HEK293T (cell line): ENCODE data around the gene SLC30A5.

Source experiments
- ARNT ChIP-seq: fragments of 450-650 bp; IDR thresholded peaks from 2 replicates; pipeline ENCODE4 v1.6.1; 2017; ENCODE audit warnings: mild to moderate bottlenecking
- ELF4 ChIP-seq: fragments of 450-650 bp; IDR thresholded peaks from 2 replicates; pipeline ENCODE4 v1.6.1; 2017; ENCODE audit warnings: antibody characterized with exemption
- NFRKB ChIP-seq: fragments of 450-650 bp; IDR thresholded peaks from 2 replicates; pipeline ENCODE4 v1.6.1; 2016; ENCODE audit warnings: mild to moderate bottlenecking, moderate library complexity
- SUZ12 ChIP-seq: fragments of 450-650 bp; IDR thresholded peaks from 2 replicates; pipeline ENCODE4 v1.6.1; 2016; ENCODE audit warnings: mild to moderate bottlenecking
- TARDBP ChIP-seq: fragments of 450-650 bp; IDR thresholded peaks from 2 replicates; pipeline ENCODE4 v1.6.1; 2016

DNA sequence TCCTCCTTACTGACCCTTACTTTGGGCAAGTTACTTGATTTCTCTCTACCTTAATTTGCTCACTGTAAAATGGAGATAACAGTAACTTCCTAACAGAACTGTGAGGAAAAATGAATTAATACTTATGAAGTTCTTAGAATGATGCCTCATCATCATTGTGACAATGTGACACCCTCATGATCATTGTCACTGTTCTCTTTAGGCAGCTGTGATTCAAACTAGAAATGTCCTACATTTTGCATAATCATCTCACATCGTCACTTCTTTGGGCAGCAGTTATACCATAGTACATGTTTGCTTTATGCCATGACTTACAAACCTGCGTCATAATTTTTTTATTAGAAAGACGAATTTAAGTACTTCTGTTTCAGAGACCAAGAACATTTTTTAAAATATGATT lies 9.7 kb downstream of the SLC30A5 start:
- TF ChIP-seq TARDBP, result no peak
- no peak for TF ChIP-seq NFRKB
- TF ChIP-seq SUZ12, result no peak
- TF ChIP-seq ELF4, result no peak
- TF ChIP-seq ARNT, result no peak
